B cell (primary cell): ENCODE data around the gene PBXIP1.

ENCODE experiments used
- EZH2 ChIP-seq: IDR thresholded peaks from 2 replicates; pipeline ENCODE4 v1.6.1; 2012; ENCODE audit warnings: borderline replicate concordance, low read depth, mild to moderate bottlenecking, moderate library complexity, low read length; ENCODE audit not compliant: insufficient read depth, poor library complexity, severe bottlenecking
- TF ChIP-seq, protein P1 (sequence below): fragments of 200-600 bp; IDR thresholded peaks from one replicate; pipeline ENCODE4 v1.8.0; 2022; ENCODE audit warnings: antibody characterized with exemption, mild to moderate bottlenecking

DNA sequence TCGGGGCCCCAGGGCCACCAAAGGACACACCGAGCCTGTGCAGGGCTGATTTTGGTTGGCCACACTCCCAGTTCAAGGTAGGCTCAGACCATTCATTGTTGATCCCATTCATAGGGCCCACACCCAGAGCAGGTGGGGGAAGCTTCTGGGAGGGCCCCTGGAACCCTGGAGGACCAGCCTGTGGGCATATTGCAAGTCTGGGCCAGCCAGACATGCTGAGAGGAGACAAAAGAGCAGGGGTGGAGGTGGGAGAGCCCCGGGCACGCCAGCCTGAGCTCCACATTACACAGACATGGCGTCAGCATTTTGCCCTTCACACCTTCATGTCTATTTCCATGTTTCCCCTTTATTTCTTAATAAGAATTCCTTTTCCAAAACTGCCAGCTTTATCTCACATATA, 45.0 kb downstream of the PBXIP1 start:
- TF ChIP-seq, protein P1, sequence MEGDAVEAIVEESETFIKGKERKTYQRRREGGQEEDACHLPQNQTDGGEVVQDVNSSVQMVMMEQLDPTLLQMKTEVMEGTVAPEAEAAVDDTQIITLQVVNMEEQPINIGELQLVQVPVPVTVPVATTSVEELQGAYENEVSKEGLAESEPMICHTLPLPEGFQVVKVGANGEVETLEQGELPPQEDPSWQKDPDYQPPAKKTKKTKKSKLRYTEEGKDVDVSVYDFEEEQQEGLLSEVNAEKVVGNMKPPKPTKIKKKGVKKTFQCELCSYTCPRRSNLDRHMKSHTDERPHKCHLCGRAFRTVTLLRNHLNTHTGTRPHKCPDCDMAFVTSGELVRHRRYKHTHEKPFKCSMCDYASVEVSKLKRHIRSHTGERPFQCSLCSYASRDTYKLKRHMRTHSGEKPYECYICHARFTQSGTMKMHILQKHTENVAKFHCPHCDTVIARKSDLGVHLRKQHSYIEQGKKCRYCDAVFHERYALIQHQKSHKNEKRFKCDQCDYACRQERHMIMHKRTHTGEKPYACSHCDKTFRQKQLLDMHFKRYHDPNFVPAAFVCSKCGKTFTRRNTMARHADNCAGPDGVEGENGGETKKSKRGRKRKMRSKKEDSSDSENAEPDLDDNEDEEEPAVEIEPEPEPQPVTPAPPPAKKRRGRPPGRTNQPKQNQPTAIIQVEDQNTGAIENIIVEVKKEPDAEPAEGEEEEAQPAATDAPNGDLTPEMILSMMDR, result no peak
- no peak for TF ChIP-seq EZH2
